ENCODE data around the gene PLA2G6.

PLA2G6 gene

GRCh38 chr22:38110863-38111852 lies 70.5 kb downstream of the PLA2G6 start:
- no peak for DNase-seq (ENCODE audit: low read depth)

- no peak for DNase-seq (ENCODE audit: low read depth)
Observed at GRCh38 chr22:38110008-38110862, 71.4 kb downstream of the PLA2G6 start, which contains the start of gene BAIAP2L2. BAIAP2L2 (minus strand) TSS chr22:38110684; CDS start chr22:38110525, 159 bp downstream.

- DNase-seq (ENCODE audit: low read depth) = no peak
Observed at GRCh38 chr22:38109371-38110001, 72.1 kb downstream of the PLA2G6 start.

GRCh38 chr22:38108561-38109319 lies 72.9 kb downstream of the PLA2G6 start:
- DNase-seq (ENCODE audit: low read depth) = no peak

GRCh38 chr22:38107692-38108515 lies 73.7 kb downstream of the PLA2G6 start:
- no peak for DNase-seq (ENCODE audit: low read depth)

- no peak for DNase-seq (ENCODE audit: low read depth)
Observed at GRCh38 chr22:38106814-38107578, 74.6 kb downstream of the PLA2G6 start.

- DNase-seq (ENCODE audit: low read depth) = no peak
Observed at GRCh38 chr22:38104084-38104483, 77.5 kb downstream of the PLA2G6 start.

- no peak for DNase-seq (ENCODE audit: low read depth)
Observed at GRCh38 chr22:38103641-38104040, 78.0 kb downstream of the PLA2G6 start.

- DNase-seq (ENCODE audit: low read depth) = no peak
Observed at GRCh38 chr22:38098410-38099249, 83.0 kb downstream of the PLA2G6 start.

- no peak for DNase-seq (ENCODE audit: low read depth)
Observed at GRCh38 chr22:38097557-38098409, 83.8 kb downstream of the PLA2G6 start.

GRCh38 chr22:38097058-38097457 lies 84.6 kb downstream of the PLA2G6 start:
- no peak for DNase-seq (ENCODE audit: low read depth)

- no peak for DNase-seq (ENCODE audit: low read depth)
Observed at GRCh38 chr22:38089474-38089851, 92.2 kb downstream of the PLA2G6 start.

- no peak for DNase-seq (ENCODE audit: low read depth)
Observed at GRCh38 chr22:38088629-38089473, 92.8 kb downstream of the PLA2G6 start.

GRCh38 chr22:38087855-38088254 lies 93.8 kb downstream of the PLA2G6 start:
- DNase-seq (ENCODE audit: low read depth) = no peak

- no peak for DNase-seq (ENCODE audit: low read depth)
Observed at GRCh38 chr22:38086942-38087341, 94.7 kb downstream of the PLA2G6 start.

GRCh38 chr22:38086001-38086845 lies 95.4 kb downstream of the PLA2G6 start:
- no peak for DNase-seq (ENCODE audit: low read depth)
